Measurements from ENCODE around the gene LASP1NB.

- no peak for TF ChIP-seq EZH2 (IDR thresholded peaks at IDR 0.05; ENCODE audit: borderline replicate concordance, insufficient read depth, low read depth, low read length, poor library complexity, severe bottlenecking)
- TF ChIP-seq CTCF (IDR thresholded peaks at IDR 0.05) = no peak
Observed at GRCh38 chr17:38904892-38905291, 20.5 kb upstream of the LASP1NB start.
